COLO668 (cell line): ENCODE data around the gene HELLS.
"Not testable (repeated sequence)": the region's sequence is repeated elsewhere in the genome, so short reads cannot be mapped to it uniquely, and the experiment has no call there.

Source experiments
- DNase-seq: peaks from one replicate; lab custom pipeline; 2025; ENCODE audit not compliant: unreplicated experiment; lab: John Stamatoyannopoulos, UW

Gene HELLS

GRCh38 chr10:94607111-94607510 is 61.5 kb downstream of the HELLS start:
- DNase-seq = no peak

- no peak for DNase-seq
Observed at GRCh38 chr10:94608559-94608958, 63.0 kb downstream of the HELLS start.

GRCh38 chr10:94614558-94614957 is 69.0 kb downstream of the HELLS start:
- DNase-seq = no peak

GRCh38 chr10:94617389-94617944 is 71.9 kb downstream of the HELLS start:
- DNase-seq = no peak

GRCh38 chr10:94622666-94623205 is 77.1 kb downstream of the HELLS start:
- DNase-seq = no peak

- DNase-seq = no peak
Observed at GRCh38 chr10:94623572-94623971, 78.0 kb downstream of the HELLS start.

DNA sequence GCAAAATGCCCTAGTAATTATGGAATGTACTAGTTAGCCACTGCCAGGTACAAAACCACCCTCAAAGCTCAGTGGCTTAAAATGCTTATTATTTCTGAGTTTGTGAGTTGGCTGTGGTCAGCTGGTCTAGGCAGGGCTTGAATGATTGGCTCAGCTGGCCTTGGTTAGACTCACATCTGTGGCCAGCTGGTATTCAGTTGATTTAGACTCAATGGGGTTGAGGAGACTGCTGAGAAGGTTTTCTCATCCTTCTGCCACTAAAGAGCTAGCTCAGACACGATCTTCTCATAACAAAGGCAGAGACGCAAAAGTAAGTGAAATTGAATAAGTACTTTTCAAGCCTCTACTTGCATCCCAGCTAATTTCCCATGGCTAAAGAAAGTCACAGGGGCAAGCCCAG is 80.9 kb downstream of the HELLS start:
- no peak for DNase-seq

- no peak for DNase-seq
Observed at GRCh38 chr10:94627511-94627910, 81.9 kb downstream of the HELLS start.

DNA sequence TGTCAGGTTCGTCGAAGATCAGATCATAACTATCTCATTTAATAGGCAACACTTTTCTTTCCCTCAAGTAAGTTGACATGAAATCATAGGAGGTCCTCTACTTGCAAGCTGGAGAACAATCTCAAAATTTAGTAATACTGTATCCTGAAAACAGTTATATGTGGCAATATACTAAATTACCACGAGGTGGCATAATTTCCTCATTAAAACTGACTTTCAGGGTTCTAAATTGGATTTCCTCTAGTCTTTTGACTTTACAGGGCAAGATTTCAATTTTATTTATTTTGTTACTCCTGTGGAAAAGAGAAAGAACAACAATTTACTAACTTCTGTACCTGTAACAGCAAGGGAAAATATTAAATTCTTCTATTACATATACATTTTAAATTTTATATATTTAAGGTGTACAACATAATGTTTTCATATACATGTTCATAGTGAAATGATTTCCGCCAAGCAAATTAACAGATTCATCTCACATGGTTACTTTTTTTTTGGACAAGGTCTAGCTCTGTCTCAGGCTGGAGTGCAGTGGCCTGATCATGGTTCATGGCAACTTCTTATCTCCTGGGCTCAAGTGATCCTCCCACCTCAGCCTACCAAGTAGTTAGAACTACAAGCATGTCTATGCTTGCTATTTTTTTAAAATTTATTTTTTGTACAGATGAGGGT is 84.6 kb downstream of the HELLS start:
- DNase-seq = no peak

DNA sequence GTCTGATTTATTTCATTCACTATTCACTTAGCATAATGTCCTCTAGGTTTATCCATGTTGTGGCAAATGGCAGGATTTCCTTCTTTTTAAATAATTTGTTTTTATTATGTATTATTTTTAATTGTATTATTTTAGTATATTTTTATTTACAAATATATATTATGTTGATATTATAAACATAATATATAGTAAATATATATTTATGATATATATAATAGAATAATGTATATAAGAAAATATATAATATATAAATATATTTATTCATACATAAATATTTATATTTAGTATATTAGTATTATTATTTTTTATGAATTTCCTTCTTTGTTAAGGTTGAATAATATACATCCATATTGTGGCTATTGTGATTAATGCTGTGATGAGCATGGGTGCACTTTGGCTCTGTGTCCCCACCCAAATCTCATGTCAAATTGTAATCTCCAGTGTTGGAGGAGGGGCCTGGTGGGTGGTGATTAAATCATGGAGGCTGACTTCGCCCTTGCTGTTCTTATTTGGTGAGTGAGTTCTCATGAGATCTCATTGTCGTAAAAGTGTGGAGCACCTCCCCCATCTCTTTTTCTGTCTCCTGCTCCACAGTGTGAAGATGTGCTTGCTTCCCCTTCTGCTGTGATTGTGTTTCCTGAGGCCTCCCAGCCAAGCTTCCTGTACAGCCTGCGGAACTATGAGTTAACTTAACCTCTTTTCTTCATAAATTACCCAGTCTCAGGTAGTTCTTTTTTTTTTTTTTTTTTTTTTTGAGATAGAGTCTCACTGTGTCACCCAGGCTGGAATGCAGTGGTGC is 85.7 kb downstream of the HELLS start:
- no peak for DNase-seq

- no peak for DNase-seq
Observed at GRCh38 chr10:94632954-94633353, 87.4 kb downstream of the HELLS start.

DNA sequence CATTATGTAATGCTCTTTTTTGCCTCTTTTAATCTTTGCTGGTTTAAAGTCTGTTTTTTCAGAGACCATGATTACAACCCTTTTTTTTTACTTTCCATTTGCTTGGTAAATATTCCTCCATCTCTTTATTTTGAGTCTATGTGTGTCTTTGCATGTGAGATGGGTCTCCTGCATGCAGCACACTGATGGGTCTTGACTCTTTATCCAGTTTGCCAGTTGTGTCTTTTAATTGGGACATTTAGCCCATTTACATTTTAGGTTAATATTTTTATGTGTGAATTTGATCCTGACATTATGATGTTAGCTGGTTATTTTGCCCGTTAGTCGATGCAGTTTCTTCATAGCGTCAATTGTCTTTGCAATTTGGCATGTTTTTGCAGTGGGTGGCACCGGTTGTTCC is 92.5 kb downstream of the HELLS start:
- not testable (repeated sequence) for DNase-seq

GRCh38 chr10:94639902-94640301 is 94.3 kb downstream of the HELLS start:
- no peak for DNase-seq

GRCh38 chr10:94640562-94640961 is 95.0 kb downstream of the HELLS start:
- no peak for DNase-seq

- DNase-seq = no peak
Observed at GRCh38 chr10:94641480-94641879, 95.9 kb downstream of the HELLS start.

DNA sequence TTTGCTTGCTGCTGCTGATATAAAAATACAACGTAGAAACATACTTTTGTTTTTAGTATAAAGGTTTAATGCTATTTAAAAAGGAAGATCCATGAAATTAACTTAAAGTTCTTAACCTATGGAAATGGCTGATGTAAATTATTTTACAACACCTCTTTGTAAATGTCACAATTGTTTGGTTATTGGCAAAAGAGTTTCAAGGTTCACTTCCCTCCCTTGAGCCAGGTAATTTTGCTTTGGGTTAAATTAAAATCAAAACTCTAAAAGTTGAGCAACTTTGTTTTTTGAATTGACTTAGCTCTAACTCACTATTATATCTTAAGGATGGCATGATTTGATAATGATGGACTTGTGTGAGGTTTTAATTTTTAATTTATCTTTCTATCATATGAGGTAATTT is 98.8 kb downstream of the HELLS start:
- DNase-seq = no peak

DNA sequence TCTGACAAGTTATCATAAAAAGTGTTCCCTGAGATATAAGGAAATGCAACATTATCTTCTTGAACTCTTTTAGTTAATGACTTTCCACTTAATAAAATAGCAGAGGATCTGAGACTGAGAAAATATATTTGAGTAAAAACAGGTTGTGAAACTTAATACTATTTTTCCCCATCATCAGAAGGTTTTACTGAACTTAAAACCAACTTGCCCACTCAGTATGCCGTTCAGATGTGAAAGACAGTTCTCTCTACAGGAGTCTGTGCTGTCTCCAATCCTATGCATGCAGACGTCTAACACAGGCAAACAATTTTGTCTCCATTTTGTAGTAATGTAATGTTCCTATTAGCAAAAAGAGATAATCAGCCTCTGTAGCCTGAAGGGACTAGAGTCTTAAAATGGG is 99.7 kb downstream of the HELLS start:
- DNase-seq = no peak
